Activated T-helper 1 cell treated with anti-CD3 and anti-CD28 coated beads, Interleukin-2, amount 50 U/mL, for 16 hours (primary cell): ENCODE measurements around the gene B3GALNT2.
"Not testable (repeated sequence)": the region's sequence is repeated elsewhere in the genome, so short reads cannot be mapped to it uniquely, and the experiment has no call there.

Source experiments
- DNase-seq, 2 donors: peaks; one replicate each; pipeline ENCODE4 v3.0.0-alpha.2; 2020; ENCODE audit warnings: low read depth in 1 of 2, low spot score in 1 of 2

Gene B3GALNT2

GRCh38 chr1:235504122-235504493 is at the start of gene B3GALNT2:
B3GALNT2 (minus strand) TSS chr1:235504452; CDS start chr1:235504252, 200 bp downstream.
- DNase-seq = no peak

- DNase-seq = no peak
These were observed 48.9 kb upstream of the B3GALNT2 start for GRCh38 chr1:235553112-235553551.

GRCh38 chr1:235552146-235552716 is 48.0 kb upstream of the B3GALNT2 start:
- no peak for DNase-seq

- no peak for DNase-seq
These were observed 45.3 kb upstream of the B3GALNT2 start for GRCh38 chr1:235549351-235550139.

GRCh38 chr1:235546369-235547155 is 42.3 kb upstream of the B3GALNT2 start:
- DNase-seq = not testable (repeated sequence)

GRCh38 chr1:235545292-235545930 is 41.2 kb upstream of the B3GALNT2 start:
- DNase-seq = no peak

- not testable (repeated sequence) for DNase-seq
These were observed 38.6 kb upstream of the B3GALNT2 start for GRCh38 chr1:235542845-235543244.

- DNase-seq = no peak
These were observed 29.4 kb upstream of the B3GALNT2 start for GRCh38 chr1:235533476-235534168.

GRCh38 chr1:235532360-235532759 is 28.1 kb upstream of the B3GALNT2 start:
- DNase-seq = no peak

GRCh38 chr1:235527196-235527814 is 23.1 kb upstream of the B3GALNT2 start:
- DNase-seq = no peak

- DNase-seq = no peak
These were observed 21.1 kb upstream of the B3GALNT2 start for GRCh38 chr1:235525314-235525713.

GRCh38 chr1:235516862-235517446 is 12.7 kb upstream of the B3GALNT2 start:
- DNase-seq = no peak

GRCh38 chr1:235515844-235516512 is 11.7 kb upstream of the B3GALNT2 start:
- no peak for DNase-seq

- DNase-seq = no peak
These were observed 9.5 kb upstream of the B3GALNT2 start for GRCh38 chr1:235513495-235514366.

- no peak for DNase-seq
These were observed 7.4 kb upstream of the B3GALNT2 start for GRCh38 chr1:235511470-235512240.

- no peak for DNase-seq
These were observed 6.6 kb upstream of the B3GALNT2 start for GRCh38 chr1:235510823-235511222.

GRCh38 chr1:235507623-235508022 is 3.4 kb upstream of the B3GALNT2 start:
- no peak for DNase-seq
